Neural cell (in vitro differentiated cells): ENCODE results near the gene SUPT3H. TPM values are rescaled to one million over a fixed set of nuclear protein-coding genes. Genes with fewer than 3 reads are reported as not detected.

ENCODE experiments used
- H2AFZ ChIP-seq: fragments of 200-600, 300-800 bp; sonication (generic), shearing (Covaris generic); 2 replicates; pipeline ENCODE4 v1.6.0; 2014; ENCODE audit warnings: low read depth, mild to moderate bottlenecking, antibody characterized with exemption, low read length, moderate library complexity
- H3F3A ChIP-seq: fragments of 200-600 bp; shearing (Covaris generic); 2 replicates; pipeline ENCODE4 v1.6.1; 2016; ENCODE audit warnings: mild to moderate bottlenecking, moderate library complexity, mixed read lengths, antibody characterized with exemption, low read length; ENCODE audit not compliant: insufficient read depth, poor library complexity, severe bottlenecking
- H3K27ac ChIP-seq: fragments of 200-600, 300-800 bp; sonication (generic), shearing (Covaris generic); 2 replicates; pipeline ENCODE4 v1.5.1; 2014; ENCODE audit warnings: mild to moderate bottlenecking, low read length, moderate library complexity
- H3K27me3 ChIP-seq: fragments of 300-800, 200-600 bp; sonication (generic), shearing (Covaris generic); 2 replicates; pipeline ENCODE4 v1.6.0; 2014; ENCODE audit warnings: mild to moderate bottlenecking, low read depth, low read length, moderate library complexity; ENCODE audit not compliant: insufficient read depth
- H3K36me3 ChIP-seq: fragments of 300-800, 200-600 bp; sonication (generic), shearing (Covaris generic); 2 replicates; pipeline ENCODE4 v1.5.1; 2014; ENCODE audit warnings: mild to moderate bottlenecking, antibody characterized with exemption, low read length, moderate library complexity; ENCODE audit not compliant: insufficient read depth
- H3K4me2 ChIP-seq: fragments of 300-800, 200-600 bp; sonication (generic), shearing (Covaris generic); 2 replicates; pipeline ENCODE4 v1.6.0; 2014; ENCODE audit warnings: mild to moderate bottlenecking, low read length
- H3K4me3 ChIP-seq: fragments of 300-800, 200-600 bp; sonication (generic), shearing (Covaris generic); 2 replicates; pipeline ENCODE4 v1.5.1; 2014; ENCODE audit warnings: mild to moderate bottlenecking, low read length, moderate library complexity
- H3K79me2 ChIP-seq: fragments of 200-600 bp; shearing (Covaris generic); replicated peaks from 2 replicates; pipeline ENCODE4 v1.6.0; 2014; ENCODE audit warnings: mild to moderate bottlenecking, low read length, moderate library complexity; ENCODE audit not compliant: insufficient read depth
- H3K9ac ChIP-seq: fragments of 300-800, 200-600 bp; sonication (generic), shearing (Covaris generic); 2 replicates; pipeline ENCODE4 v1.6.1; 2016; ENCODE audit warnings: mild to moderate bottlenecking, low read length, mixed read lengths
- H3K9me2 ChIP-seq: fragments of 200-600 bp; shearing (Covaris generic); 2 replicates; pipeline ENCODE4 v1.6.1; 2016; ENCODE audit warnings: mild to moderate bottlenecking, low read length, mixed read lengths; ENCODE audit not compliant: insufficient read depth
- H3K9me3 ChIP-seq: fragments of 200-600, 300-800 bp; sonication (generic), shearing (Covaris generic); 2 replicates; pipeline ENCODE4 v1.6.1; 2016; ENCODE audit warnings: mild to moderate bottlenecking, mixed run types, low read length, moderate library complexity, mixed read lengths
- H4K20me1 ChIP-seq: fragments of 200-600 bp; shearing (Covaris generic); 2 replicates; pipeline ENCODE4 v1.6.1; 2016; ENCODE audit warnings: mild to moderate bottlenecking, mixed run types; ENCODE audit not compliant: insufficient read depth
- CTCF ChIP-seq: fragments of 450-650 bp; IDR thresholded peaks from 2 replicates; pipeline ENCODE4 v1.5.1; 2014; ENCODE audit warnings: antibody characterized with exemption, mild to moderate bottlenecking, moderate library complexity; ENCODE audit not compliant: poor library complexity, severe bottlenecking
- EP300 ChIP-seq: fragments of 450-650 bp; conservative IDR thresholded peaks from 2 replicates; pipeline ENCODE4 v1.6.1; 2014; ENCODE audit warnings: antibody characterized with exemption, mild to moderate bottlenecking, moderate library complexity; ENCODE audit not compliant: poor library complexity, severe bottlenecking
- EZH2 ChIP-seq: fragments of 200-600, 300-800 bp; shearing (Covaris generic), sonication (generic); IDR thresholded peaks from 2 replicates; pipeline ENCODE4 v1.6.1; 2014; ENCODE audit warnings: antibody characterized with exemption, low read length, borderline replicate concordance, mild to moderate bottlenecking; ENCODE audit not compliant: insufficient read depth, poor library complexity, severe bottlenecking
- MXI1 ChIP-seq: fragments of 450-650 bp; conservative IDR thresholded peaks from 2 replicates; pipeline ENCODE4 v1.6.1; 2014; ENCODE audit warnings: antibody characterized with exemption, mild to moderate bottlenecking; ENCODE audit not compliant: poor library complexity, severe bottlenecking
- POLR2AphosphoS5 ChIP-seq: IDR thresholded peaks from 2 replicates; pipeline ENCODE4 v1.6.1; 2012
- RAD21 ChIP-seq: fragments of 450-650 bp; conservative IDR thresholded peaks from 2 replicates; pipeline ENCODE4 v1.6.1; 2014; ENCODE audit warnings: antibody characterized with exemption, mild to moderate bottlenecking, moderate library complexity
- REST ChIP-seq: IDR thresholded peaks from 2 replicates; pipeline ENCODE4 v1.6.1; 2012; ENCODE audit warnings: borderline replicate concordance
- SMC3 ChIP-seq: fragments of 450-650 bp; conservative IDR thresholded peaks from 2 replicates; pipeline ENCODE4 v1.6.1; 2014; ENCODE audit warnings: antibody characterized with exemption, mild to moderate bottlenecking, moderate library complexity; ENCODE audit not compliant: poor library complexity
- TAF1 ChIP-seq: IDR thresholded peaks from 2 replicates; pipeline ENCODE4 v1.6.1; 2012; ENCODE audit warnings: low read depth
- polyA plus RNA-seq: library from polyadenylated mRNA; depleted of rRNA; stranded (reverse); fragments of >200 nt; gene quantifications from 2 replicates; pipeline ENCODE4 v1.2.3, GENCODE V29; 2014

Gene SUPT3H
- polyA plus RNA-seq, 1 donor from 2014 or later = 6.8 TPM

GRCh38 chr6:45423111-45423823, 45.5 kb upstream of the SUPT3H start:
- Histone ChIP-seq H3K4me2 (peak overlapping the region; percentile 49), H2AFZ (no peak overlapping the region), H3K79me2 (no peaks in the 10 kb centered on the region), H3K36me3 (no peaks in the 10 kb centered on the region), H3K9me2 (no peaks in the 10 kb centered on the region), H3K27me3 (peaks cover 78% of the 10 kb centered on the region), H3K4me3 (peak overlapping the region; percentile 80), H3F3A (no peaks in the 10 kb centered on the region), H4K20me1 (no peaks in the 10 kb centered on the region), H3K27ac (no peak overlapping the region), H3K9ac (peak overlapping the region; percentile 56), H3K9me3 (no peaks in the 10 kb centered on the region)
- TF ChIP-seq EZH2 (peak; percentile 89), CTCF (no peak), REST (no peak), SMC3 (no peak)

- no peaks in the 10 kb centered on the region for H3K79me2 ChIP-seq
- H3K27me3 ChIP-seq = peaks cover 84% of the 10 kb centered on the region
- no peaks in the 10 kb centered on the region for H3K9me2 ChIP-seq
- no peaks in the 10 kb centered on the region for H3K9me3 ChIP-seq
- H3K4me3 ChIP-seq = peak overlapping the region; percentile 80
- H3K9ac ChIP-seq = peak overlapping the region; percentile 56
- H2AFZ ChIP-seq = peak overlapping the region; percentile 46
- no peak overlapping the region for H3K27ac ChIP-seq
- TF ChIP-seq RAD21 (peak; percentile 52), CTCF (peak; percentile 12), EZH2 (no peak), REST (no peak), TAF1 (no peak), POLR2AphosphoS5 (peak; percentile 42), SMC3 (peak; percentile 39), MXI1 (peak; percentile 24), EP300 (peak; percentile 57)
- H3F3A ChIP-seq = no peaks in the 10 kb centered on the region
- H3K4me2 ChIP-seq = peak overlapping the region; percentile 55
- no peaks in the 10 kb centered on the region for H4K20me1 ChIP-seq
- no peaks in the 10 kb centered on the region for H3K36me3 ChIP-seq
Observed at GRCh38 chr6:45422503-45423110, 44.9 kb upstream of the SUPT3H start.
